SK-N-SH treated with all-trans-retinoic acid at 6 μM for 48 hours (cell line): ENCODE measurements around the gene PSMB7.

Experiments used
- BACH2 ChIP-seq: fragments of 250-450 bp; sonication (Bioruptor Pico); IDR thresholded peaks from 2 replicates; pipeline ENCODE4 v1.9.0; 2021; ENCODE audit warnings: mild to moderate bottlenecking, borderline replicate concordance
- GLIS3 ChIP-seq: fragments of 250-450 bp; sonication (Bioruptor Pico); IDR thresholded peaks from 2 replicates; pipeline ENCODE4 v1.5.0; 2020; ENCODE audit warnings: mild to moderate bottlenecking, moderate library complexity
- TF ChIP-seq, protein P1 (sequence below): fragments of 250-450 bp; sonication (Bioruptor Pico); IDR thresholded peaks from 2 replicates; pipeline ENCODE4 v1.8.0; 2020; ENCODE audit warnings: mild to moderate bottlenecking, moderate library complexity, borderline replicate concordance
- TF ChIP-seq, protein P2 (sequence below): fragments of 250-450 bp; sonication (Bioruptor Pico); IDR thresholded peaks from 2 replicates; pipeline ENCODE4 v1.5.1; 2020; ENCODE audit warnings: low read depth, mild to moderate bottlenecking, moderate library complexity

DNA sequence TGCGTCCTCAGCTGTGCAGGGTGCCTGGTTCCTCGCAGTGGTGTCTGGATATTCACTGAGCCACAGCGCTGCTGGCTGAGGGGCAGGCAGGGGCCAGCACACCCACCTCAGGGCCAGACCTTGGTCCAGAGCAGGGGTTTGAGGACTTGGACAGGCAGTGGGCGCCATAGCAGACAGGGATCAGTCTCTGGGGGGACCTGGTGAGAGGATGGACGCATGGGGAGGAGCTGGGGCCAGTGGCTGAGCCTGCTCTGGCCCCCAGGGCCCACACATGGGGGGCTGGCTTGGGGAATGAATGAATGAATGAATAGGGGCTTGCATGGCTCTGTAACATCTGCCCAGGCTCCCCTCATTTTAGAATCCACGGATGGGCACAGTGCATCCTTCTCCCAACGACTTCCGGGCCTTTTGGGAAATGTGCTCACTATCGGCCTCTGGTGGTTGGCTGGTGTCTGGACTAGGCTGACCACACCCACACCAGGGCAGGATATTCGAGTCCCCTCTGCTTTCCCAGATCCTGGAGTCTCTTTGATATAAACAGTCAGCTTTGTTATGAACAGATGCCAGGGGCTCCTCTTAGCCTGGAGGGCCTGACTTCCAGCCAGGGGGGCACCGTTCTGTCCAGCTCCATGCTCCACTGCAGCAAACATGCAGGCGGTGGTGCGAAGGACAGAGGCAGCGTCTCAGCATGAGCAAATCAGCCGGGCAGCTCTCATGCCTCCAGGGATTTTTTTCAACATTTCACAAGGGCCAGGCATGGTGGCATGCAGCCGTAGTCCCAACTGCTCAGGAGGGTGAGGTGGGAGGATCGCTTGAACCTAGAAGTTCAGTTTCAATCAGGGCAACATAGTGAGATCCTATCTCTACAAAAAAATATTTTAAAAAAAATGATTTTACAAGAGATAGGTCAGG, 94.9 kb downstream of the PSMB7 start:
- TF ChIP-seq, protein P1, sequence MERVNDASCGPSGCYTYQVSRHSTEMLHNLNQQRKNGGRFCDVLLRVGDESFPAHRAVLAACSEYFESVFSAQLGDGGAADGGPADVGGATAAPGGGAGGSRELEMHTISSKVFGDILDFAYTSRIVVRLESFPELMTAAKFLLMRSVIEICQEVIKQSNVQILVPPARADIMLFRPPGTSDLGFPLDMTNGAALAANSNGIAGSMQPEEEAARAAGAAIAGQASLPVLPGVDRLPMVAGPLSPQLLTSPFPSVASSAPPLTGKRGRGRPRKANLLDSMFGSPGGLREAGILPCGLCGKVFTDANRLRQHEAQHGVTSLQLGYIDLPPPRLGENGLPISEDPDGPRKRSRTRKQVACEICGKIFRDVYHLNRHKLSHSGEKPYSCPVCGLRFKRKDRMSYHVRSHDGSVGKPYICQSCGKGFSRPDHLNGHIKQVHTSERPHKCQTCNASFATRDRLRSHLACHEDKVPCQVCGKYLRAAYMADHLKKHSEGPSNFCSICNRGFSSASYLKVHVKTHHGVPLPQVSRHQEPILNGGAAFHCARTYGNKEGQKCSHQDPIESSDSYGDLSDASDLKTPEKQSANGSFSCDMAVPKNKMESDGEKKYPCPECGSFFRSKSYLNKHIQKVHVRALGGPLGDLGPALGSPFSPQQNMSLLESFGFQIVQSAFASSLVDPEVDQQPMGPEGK (CRISPR knock-in tag), result no peak
- TF ChIP-seq GLIS3 (CRISPR knock-in tag) (no peak), BACH2 (CRISPR knock-in tag) (no peak)
- TF ChIP-seq, protein P2, sequence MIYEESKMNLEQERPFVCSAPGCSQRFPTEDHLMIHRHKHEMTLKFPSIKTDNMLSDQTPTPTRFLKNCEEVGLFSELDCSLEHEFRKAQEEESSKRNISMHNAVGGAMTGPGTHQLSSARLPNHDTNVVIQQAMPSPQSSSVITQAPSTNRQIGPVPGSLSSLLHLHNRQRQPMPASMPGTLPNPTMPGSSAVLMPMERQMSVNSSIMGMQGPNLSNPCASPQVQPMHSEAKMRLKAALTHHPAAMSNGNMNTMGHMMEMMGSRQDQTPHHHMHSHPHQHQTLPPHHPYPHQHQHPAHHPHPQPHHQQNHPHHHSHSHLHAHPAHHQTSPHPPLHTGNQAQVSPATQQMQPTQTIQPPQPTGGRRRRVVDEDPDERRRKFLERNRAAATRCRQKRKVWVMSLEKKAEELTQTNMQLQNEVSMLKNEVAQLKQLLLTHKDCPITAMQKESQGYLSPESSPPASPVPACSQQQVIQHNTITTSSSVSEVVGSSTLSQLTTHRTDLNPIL (CRISPR knock-in tag), result no peak
